MV-4-11 (cell line): Measurements from ENCODE around the gene TEX38.
"Not testable (repeated sequence)": the region's sequence is repeated elsewhere in the genome, so short reads cannot be mapped to it uniquely, and the experiment has no call there.

Experiments
- DNase-seq: peaks from one replicate; lab custom pipeline; 2025; lab: John Stamatoyannopoulos, UW

Gene TEX38

DNA sequence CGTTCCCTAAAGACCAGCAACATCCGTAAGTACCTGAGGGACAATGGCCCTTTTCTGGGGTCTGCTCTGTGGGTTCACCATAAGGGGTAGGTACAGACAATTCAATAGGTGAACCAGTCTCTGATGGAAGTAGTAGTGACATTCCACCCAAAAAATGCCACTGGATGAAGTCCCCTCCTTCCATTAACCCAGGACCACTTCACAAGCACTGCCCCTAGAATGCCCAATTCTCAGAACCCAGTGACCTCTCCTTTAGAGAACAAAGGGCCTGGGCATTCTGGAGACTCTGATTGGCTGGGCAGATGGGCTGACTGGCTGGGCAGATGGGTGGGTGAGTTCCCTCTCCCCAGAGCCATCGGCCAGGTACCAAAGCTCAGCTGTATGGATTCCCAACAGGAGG is at the start of gene TEX38:
Gene TEX38, plus strand, starts transcription at position 301 of the 400 bp plus-strand sequence. Its CDS starts 81 bp downstream, at position 382.
- no peak for DNase-seq

DNA sequence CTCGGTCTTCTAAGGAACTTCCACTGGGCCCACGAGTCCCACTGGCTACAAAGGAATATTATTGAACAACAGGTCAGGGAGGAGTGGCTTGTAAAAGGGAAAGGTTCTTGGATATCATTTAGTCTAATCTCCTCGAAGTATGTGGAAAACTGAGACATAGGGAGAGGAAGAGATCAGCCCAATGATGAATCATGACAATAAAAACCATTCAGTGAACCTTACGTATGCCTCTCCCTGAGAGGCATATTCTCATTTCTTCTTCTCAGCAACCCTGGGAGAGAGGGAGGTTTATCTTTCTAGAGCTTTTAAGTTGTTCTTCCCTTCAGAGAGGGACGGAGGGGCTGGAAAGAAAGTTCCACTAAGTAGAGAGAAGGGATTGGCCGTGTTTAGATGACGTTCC is 49.7 kb upstream of the TEX38 start:
- no peak for DNase-seq

- DNase-seq: peak; percentile 11
These were observed 49.3 kb upstream of the TEX38 start for GRCh38 chr1:46622344-46622743.

DNA sequence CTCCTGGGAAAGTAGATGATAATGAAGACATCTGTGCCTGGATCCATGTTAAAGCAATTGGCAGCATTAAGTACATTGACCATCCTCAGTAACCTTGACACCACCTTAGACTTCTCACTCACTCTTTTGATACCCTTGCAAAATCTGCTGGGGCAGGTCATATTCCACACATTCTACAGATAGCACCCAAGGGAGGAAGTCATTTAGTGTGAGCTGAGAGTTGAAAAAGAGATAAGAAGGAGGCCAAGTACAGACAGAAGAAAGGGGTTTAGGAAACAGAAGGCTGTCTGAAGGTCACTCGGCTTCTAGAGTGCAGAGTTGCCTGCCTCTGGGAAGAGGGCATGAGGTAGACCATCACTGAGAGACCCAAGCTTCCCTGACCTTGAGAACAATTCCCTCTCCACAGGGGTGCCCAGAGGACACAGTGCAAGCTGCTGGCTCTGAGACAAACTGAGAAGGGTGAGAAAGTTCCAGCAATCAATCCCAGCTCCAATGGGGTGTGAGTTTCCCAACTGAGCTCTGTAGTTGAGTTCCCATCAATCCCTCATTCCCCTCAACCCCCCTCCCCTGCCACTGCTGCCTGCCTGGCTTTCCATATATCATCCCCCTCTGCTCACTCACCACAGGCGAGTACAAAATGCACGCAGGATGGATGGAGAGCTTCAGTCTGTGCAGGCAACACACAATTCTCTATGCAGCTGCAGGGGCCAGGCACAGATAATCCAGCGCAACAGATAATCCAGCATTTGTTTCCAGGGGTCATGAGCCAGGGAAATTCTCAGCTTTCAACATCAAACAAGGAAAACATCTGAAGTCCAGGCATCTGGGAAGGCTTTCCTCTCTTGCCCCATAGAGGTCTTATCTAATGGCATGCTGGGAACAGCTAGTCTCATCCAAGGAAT is 47.7 kb upstream of the TEX38 start:
- no peak for DNase-seq

- no peak for DNase-seq
These were observed 40.9 kb upstream of the TEX38 start for GRCh38 chr1:46630719-46631118.

- no peak for DNase-seq
These were observed 36.4 kb upstream of the TEX38 start for GRCh38 chr1:46635205-46635604.

DNA sequence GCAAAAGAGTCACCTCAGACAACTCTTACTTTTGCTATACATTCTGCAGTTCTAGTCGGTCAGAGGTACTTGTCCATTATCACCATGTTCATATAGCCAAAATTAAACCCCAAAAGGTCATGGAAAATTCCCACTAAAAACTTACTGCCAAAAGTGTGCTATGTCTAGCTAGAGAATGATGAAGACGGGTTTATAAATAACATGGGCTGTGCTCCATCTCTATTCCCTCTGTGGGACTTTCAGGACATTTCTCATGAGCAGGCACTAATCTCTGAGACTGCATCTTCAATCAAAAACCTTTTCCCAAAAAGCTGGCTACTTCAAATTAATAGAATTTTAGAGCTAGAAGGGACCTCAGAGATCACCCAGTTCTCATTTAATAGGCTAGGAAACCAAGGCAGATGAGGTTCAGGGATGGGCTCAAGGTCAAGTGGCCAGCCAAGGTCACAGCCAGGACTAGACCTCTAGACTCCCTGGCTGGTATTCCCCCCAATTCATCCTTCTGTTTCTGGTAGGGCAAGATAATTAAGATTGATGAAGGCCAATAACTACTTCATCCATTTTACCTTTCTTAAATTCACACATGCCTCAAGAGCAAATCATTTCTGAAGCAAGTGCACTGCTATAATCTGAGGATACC is 34.1 kb upstream of the TEX38 start:
- DNase-seq: no peak

DNA sequence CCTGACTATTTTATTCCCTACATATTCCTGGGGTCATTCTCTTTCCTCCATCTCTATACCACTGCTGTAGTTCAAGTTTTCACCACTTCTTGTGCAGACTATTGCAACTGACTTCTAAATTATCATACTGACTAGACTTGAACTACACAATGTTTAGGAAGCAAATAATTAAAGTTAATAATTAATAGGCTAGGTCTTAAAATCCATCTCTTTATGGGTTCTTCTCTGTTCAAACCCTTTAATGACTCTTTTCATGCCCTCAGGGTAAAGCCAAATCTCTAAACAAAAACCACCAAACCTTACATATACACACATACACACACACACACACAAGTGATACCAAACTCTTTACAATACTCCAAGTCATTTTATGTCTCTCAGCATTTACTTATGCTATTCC is 32.7 kb upstream of the TEX38 start:
- DNase-seq: no peak

DNA sequence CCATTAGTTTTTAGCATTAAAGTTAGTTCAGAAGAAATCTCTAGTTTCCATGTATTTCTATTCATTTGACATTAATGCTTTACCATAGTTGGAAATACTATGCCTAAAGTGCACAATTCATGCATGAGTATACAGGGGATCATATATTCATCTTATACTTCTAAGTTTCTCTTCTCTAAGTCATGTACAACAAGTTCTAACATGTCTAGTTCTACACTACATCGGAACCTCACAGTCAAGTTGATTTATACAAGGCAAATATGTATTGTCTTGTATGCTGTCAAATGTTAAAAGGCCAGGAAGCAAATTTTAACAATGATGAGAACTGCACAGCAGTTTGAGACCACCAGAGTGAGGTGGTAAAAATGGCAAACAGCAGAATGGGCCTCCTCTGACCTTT is 32.1 kb upstream of the TEX38 start:
- no peak for DNase-seq

DNA sequence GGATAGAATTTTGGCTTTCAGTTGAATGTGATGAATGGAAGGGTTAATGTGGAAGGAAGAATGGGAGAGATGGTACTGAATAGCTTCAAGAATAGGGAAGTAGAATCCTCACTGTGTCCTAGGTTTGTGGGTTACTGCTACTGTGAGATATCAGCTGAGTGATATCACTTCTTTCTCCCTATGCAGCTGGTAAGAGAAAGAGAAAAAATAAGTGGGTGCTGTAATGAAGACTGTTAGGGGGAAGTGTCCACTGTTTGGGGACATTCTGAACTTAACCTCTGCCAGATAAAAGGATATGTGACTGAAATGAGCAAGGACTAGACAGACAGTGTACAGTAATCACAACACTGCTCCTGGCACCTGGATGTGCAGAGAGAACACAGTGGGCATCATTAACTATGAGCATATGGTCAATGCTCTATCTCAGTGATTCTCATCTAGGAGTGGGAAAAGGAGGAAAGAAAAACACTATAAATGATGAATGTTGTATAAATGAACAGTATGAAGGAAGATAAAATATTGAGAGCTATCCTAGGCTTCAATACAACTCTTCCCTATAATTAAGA is 29.5 kb upstream of the TEX38 start:
- peak; percentile 52 for DNase-seq

DNA sequence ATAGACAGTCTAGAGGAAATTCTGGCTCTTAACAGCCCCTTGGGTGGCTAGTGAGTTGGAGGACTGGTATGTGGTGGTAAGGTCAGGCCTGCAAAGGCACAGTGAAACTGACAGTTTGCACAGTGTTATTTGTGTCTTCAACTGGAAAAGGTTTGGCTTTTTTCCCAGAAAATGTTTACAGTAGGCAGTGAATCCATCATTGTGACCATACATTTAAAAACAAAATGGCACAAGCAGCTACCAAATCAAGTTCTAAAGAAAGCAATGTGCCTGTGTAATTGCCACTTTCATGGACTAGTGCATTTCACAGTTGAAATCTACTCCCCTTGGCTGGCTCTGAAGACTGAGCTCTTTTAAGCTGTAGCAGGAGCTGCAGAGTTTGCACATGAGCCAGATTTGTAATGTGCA is 28.3 kb upstream of the TEX38 start:
- no peak for DNase-seq

DNA sequence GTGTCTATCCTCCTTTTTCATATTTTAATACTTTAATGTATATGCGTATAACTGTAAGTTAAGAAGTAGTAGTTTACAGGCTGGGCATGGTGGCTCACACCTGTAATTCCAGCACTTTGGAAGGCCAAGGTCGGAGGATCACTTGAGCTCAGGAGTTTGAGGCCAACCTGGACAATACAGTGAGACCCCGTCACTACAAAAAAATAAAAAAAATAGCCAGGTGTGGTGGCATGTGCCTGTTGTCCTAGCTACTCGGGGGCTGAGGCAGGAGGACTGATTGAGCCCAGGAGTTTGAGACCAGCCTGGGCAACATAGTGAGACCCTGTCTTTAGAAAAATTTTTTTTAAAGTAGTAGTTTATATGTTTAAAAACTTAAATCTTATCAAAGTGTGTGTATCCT is 25.8 kb upstream of the TEX38 start:
- DNase-seq: no peak

DNA sequence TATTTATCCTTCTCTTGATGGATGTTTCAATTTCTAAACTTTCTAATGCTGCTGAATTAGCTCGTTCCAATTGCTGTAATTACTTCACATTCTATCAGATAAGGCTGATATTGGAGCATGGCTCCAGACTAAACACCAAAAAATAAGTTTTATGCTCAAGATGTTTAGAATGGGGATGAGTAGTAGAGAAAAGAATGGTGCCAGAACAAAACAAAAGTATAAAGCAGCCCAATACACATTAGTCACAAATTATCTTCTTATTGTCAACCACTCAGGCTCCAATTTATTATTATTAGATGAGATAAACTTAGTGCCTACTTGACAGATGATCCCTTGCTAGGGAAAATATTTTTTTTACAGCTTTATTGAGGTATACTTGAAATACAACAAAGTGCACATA is 25.3 kb upstream of the TEX38 start:
- no peak for DNase-seq

DNA sequence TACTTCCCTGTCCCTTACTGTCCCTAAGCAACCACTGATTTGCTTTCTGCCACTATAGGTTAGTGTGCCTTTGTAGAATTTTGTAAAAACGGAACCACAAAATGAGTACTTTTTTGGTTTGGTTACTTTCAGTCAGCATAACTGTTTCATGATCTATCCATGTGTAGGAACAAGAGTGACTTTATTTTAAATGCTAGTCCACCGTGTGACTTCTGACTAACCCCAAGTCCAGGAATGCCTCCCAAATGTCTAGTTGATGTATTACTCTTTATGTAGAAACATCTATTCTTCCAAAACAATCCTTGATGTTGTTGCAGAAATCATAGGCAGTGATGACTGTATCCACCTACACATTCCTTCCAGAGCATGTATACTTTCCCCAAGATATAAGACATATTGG is 24.8 kb upstream of the TEX38 start:
- DNase-seq: no peak

DNA sequence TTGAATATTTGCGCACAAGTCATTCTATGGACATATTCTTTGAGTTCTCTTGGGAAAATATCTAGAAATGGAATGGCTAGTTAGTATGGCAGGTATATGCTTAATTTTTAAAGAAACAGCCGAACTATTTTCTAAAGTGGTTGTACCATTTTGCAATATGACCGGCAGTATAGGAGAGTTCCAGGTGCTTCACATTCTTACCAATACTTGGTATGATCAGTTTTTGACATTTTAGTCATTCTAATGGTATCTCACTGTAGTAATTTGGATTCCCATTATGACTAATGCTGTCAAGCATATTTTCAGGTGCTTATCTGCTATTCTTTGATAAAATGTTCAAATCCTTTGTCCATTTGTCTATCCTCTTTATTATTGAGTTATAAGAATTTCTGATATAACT is 24.0 kb upstream of the TEX38 start:
- DNase-seq: no peak

DNA sequence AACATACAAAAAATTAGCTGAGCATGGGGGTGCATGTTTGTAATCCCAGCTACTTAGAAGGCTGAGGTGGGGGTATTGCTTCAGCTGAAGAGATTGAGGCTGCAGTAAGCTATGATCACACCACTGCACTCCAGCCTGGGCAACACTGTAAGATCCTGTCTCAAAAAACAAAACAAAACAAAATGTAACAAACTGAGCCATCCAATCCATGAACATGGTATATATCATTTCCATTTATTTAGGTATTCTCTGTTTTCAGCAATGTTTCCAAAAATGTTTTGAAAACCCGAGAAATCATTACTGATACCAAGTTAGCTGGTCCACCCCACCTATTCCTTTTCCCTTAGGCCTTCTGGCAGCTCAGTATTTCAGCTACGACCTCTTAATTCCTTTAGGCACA is 21.9 kb upstream of the TEX38 start:
- DNase-seq: no peak

GRCh38 chr1:46650491-46650890 is 21.2 kb upstream of the TEX38 start:
- DNase-seq: no peak

- DNase-seq: not testable (repeated sequence)
These were observed 20.5 kb upstream of the TEX38 start for GRCh38 chr1:46651152-46651551.

DNA sequence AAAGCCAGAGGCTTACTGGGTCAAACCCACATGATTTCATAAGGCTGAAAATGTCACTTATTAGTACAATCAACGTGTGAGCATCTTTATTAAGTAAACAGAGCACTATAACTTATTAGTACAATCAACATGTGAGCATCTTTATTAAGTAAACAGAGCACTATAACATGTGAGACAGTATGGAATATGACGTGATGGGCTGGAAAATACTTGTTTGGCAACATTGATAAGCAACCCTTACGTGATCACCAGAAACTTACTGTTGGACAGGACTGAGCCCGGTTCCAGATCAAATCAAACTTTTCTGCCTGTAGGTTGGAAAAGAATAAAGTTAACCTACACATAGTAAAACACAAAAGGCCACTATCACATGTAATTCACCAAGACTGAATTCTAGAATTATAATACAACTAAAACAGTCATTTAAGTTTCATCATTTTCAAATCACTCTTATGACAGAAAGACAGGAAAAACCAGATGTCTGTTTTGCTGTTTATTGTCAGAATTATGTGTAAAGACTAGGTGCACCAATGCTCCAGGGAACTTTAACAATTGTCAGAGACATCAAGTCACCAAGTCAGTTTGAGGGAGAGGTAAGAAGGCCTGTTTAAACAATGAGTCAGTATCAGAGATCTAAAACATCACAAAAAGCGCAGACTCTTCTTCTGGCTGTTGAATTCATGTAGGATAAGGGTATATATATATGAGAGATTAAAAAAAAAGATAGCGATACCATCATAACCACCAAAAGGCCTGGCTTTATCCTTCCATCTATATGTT is 19.1 kb upstream of the TEX38 start:
- no peak for DNase-seq

DNA sequence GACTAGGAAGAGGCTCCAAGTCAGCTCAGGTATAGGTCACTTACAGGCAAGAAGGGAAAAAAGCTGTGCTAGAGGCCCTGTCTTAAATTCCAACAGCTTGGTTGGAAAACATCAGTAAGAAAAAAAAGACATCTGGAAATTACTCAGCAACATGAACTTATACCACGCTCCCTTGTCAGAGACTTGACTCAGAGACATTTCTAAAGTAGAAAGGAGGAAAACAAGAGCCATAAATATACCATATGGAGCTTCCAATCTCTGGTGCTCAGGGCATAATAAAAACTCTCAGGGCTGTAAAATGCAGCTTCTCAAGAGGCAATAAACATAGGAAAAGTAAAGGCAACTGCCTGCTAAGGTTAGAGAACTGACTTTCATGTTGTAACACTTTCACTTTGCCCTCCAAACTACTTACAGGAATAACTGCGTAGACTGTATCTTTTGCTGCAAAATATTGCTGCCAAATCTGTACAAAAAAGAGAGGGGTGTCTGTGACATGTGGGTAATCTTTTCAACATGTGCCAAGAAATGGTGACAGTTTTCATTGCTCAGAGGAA is 18.2 kb upstream of the TEX38 start:
- no peak for DNase-seq

GRCh38 chr1:46654012-46654411 is 17.6 kb upstream of the TEX38 start:
- no peak for DNase-seq

DNA sequence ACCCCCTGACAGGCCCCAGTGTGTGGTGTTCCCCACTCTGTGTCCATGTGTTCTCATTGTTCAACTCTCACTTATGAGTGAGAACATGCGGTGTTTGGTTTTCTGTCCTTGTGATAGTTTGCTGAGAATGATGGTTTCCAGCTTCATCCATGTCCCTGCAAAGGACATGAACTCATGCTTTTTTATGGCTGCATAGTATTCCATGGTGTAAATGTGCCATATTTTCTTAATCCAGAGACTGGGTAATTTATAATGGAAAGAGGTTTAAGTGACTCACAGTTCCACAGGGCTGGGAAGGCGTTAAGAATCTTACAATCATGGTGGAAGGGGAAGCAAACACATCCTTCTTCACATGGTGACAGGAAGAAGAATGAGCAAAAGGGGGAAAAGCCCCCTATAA is 17.0 kb upstream of the TEX38 start:
- not testable (repeated sequence) for DNase-seq
